Stimulated activated CD8-positive, alpha-beta memory T cell treated with anti-CD3 and anti-CD28 coated beads, Interleukin-12 subunit alpha, Interleukin-12 subunit beta, amount 100 ng/mL, for 24 hours (primary cell): ENCODE measurements around the gene CNIH3.

Experiments used
- DNase-seq: peaks from one replicate; pipeline ENCODE4 v3.0.0-alpha.2; 2020; ENCODE audit errors: extremely low read depth

CNIH3 gene

DNA sequence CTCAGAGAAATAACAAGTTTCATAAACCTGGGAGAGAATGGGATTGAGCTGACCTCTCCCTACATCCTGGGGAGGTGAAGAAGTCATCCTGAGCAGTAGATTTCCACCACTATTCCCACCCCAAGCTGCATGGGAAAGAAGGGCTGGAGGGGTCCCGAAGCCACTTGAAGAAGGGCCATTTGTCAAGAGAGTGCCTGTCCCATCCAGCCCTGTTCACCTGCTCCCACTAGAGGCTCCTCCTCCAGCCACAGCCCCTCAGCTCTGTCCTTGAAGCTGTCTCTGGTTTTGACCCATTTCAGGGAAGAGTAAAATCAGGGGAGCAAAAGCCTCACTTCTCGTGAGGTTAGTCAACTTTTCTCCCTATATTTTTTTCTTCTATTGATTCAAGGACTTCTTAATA lies 157.5 kb downstream of the CNIH3 start:
- no peak for DNase-seq

GRCh38 chr1:224774378-224774777 lies 158.3 kb downstream of the CNIH3 start:
- no peak for DNase-seq

GRCh38 chr1:224777180-224777579 lies 161.1 kb downstream of the CNIH3 start:
- no peak for DNase-seq

DNA sequence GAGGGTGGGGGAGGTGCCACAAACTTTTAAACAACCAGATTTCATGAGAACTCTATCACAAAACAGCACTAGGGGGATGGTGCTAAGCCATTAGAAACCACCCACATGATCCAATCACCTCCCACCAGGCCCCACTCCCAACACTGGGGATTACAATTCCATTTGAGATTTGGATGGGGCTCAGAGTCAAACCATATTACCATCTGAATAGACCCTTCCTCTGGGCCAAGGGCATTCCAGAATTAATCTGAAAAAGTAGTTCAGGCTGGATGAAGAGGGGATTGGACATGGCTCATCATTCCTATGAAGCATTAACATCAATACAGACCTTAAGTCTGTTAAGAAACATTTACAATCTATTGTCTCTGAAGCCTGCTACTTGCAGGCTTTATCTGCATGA lies 163.4 kb downstream of the CNIH3 start:
- no peak for DNase-seq

GRCh38 chr1:224780736-224781135 lies 164.6 kb downstream of the CNIH3 start:
- no peak for DNase-seq

GRCh38 chr1:224781800-224782199 lies 165.7 kb downstream of the CNIH3 start:
- DNase-seq = no peak

- DNase-seq = no peak
Measured at GRCh38 chr1:224782281-224783000, 166.3 kb downstream of the CNIH3 start.

GRCh38 chr1:224783006-224783651 lies 167.0 kb downstream of the CNIH3 start:
- DNase-seq = no peak

DNA sequence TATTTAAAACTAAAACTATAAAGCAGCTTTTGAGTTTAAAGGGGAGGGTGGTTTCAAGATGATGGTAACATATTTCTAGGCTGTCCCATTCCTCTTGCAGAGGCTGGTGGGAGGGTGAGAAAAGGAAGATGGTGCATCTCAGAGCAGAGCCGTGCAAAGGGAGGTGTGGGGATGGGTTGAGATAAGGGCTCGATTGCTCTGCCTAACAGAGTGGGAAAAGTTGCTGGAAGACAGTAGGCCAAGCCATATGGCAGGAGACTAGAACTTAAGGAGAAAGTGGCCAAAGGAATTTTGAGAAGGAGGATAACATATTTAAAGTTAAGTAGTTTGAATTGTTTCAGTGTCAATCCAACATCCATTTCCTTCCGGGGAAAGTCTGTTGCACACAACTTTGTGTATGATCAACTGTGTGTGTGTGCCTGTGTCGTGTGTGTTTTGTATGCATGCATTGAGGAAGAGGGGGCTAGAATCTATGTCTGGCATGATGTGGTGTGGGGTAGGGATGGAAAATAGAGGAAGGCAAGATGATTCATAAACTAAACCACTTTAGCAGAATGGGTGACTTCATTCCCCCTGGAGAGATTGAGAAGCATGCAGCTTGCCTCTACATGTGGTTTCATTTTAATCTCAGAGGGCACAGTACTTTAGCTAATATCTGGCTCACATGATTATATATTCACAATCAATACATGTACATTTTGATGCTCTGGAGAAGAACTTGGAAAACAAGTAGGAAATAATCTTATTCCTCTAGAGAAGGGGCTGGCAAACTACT lies 168.3 kb downstream of the CNIH3 start:
- DNase-seq = no peak

GRCh38 chr1:224785040-224785328 lies 168.9 kb downstream of the CNIH3 start:
- no peak for DNase-seq

- DNase-seq = no peak
Measured at GRCh38 chr1:224785622-224786021, 169.5 kb downstream of the CNIH3 start.

DNA sequence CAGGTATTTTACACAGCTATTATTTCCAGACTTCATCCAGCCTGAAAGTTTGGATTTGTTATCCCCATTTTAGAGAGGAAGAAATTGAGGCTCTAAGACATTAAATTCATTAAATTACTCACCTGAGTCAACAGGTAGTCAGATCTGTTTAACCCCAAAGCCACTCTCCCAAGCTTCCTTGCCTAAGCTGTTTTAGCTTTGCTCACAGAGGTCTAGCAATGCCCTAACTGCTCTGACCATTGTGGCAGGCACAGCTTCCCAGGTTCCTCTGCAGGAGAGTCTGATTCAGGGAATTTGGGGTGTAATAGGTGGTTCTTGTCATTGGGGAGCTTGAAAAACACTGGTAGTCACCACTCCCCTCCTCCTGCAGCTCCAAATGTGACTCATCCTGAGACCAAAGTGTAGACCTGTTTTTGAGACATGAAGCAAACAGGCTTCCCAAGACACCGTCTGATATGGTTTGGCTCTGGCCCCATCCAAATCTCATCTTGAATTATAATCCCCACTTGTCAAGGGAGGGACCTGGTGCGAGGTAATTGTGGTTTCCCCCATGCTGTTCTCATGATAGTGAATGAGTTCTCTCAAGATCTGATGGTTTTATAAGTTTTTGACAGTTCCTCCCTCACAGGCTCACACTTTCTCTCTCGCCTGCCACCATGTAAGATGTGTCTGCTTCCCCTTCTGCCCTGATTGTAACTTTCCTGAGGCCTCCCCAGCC lies 170.6 kb downstream of the CNIH3 start:
- DNase-seq = no peak

GRCh38 chr1:224789311-224789710 lies 173.2 kb downstream of the CNIH3 start:
- DNase-seq = no peak
